HG03108 (cell line): ENCODE measurements around the gene FAF1.
"Not testable (repeated sequence)": the region's sequence is repeated elsewhere in the genome, so short reads cannot be mapped to it uniquely, and the experiment has no call there.

Experiments used
- ATAC-seq: cut with Tn5 transposase; IDR thresholded peaks from one replicate; pipeline ENCODE4 v1.9.1; 2021; ENCODE audit warnings: moderate library complexity; ENCODE audit not compliant: unreplicated experiment

FAF1 gene

DNA sequence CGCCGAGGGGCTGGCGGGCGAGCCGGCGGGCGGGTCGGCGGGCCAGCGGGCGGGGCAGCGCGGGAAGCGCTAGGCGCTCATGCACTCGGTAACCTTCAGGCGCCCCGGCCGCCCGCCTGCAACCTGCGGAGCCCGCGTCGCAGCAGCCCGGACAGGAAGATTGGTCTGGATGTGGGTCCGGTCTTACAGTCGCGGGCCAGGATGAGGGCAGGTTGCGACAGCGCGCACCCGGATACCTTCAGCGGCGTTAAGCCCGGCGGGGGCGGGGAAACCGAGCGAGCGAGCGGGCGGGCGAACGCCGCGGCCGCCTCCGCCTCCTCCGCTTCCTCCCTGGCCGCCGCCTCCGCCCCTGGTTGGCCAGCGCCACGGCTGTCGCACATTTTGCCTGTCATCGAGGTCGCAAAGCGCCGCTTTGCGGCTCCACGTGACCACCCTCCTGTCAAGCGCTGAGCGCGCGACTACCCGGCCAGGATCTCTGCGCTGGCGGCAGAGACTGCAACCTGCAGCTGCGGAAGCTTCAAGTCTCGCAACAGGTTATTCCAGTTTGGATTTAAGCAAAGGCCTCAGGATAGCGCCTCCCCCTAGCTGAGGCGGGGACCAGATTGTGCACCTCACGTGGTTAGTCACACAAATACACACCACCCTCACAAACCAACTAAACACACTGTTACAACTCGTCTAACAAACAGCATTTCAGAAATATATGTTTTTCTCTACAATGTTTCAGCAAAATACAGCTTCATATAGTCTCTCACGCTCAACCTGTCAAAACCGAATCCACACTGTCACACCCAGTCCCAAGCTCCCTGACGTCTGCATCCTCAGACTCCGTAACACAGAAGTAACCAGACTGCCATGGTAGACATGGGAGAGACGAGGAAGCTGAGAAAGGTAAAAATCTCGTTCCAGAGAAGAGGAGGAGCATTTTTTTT is at the start of gene FAF1:
Gene FAF1 (minus strand): TSS at position 355 of the 932 bp plus-strand sequence. CDS start 456 bp downstream, outside the sequence.
- ATAC-seq, result peak; percentile 87

GRCh38 chr1:51009381-51009780 is 49.3 kb upstream of the FAF1 start:
- ATAC-seq, result no peak

DNA sequence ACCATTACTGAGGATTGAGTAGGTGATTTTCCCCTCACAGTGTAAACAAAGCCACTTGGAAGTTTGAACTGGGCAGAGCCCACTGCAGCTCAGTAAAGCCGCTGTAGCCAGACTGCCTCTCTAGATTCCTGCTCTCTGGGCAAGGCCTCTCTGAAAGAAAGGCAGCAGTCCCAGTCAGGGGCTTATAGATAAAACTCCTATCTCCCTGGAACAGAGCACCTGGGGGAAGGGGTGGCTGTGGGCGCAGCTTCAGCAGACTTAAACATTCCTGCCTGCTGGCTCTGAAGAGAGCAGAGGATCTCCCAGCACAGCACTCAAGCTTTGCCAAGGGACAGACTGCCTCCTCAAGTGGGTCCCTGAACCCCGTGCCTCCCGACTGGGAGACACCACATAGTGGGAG is 45.5 kb upstream of the FAF1 start:
- not testable (repeated sequence) for ATAC-seq

DNA sequence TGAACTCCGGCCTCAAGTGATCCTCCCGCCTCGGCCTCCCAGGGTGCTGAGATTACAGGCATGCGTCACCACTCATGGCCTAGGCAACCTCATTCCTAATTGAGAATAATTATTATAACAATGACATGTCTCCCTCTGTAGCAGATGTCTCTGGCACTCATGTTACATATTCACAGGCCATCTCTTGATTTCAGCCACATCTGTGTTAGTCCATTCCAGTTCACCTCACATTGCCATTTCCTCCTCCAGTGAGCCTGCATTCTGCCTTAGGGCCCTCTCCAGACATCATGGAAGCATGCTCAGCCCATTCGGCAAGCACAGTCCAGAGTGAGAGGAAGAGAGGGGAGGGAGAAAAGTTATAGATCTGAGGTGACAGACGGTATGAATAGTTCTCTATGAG is 42.4 kb upstream of the FAF1 start:
- no peak for ATAC-seq

DNA sequence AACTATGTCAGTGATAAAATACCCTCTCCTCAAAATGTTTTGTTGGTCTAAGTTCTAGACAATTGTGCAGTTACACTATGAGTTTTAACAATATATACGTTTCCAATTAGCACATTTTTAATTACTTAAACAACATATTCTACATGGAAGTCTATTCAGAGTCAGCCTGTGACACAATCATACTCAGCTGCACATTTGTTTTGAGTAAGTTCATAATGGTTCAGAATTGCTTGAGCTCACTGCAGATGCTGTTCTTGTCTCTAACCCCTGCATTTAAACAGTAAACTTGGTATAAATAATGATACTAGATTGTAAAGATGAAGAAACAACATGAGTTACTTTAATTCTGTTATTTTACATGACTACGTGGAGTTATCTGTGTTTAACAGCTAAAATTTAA is 40.6 kb upstream of the FAF1 start:
- ATAC-seq, result no peak

DNA sequence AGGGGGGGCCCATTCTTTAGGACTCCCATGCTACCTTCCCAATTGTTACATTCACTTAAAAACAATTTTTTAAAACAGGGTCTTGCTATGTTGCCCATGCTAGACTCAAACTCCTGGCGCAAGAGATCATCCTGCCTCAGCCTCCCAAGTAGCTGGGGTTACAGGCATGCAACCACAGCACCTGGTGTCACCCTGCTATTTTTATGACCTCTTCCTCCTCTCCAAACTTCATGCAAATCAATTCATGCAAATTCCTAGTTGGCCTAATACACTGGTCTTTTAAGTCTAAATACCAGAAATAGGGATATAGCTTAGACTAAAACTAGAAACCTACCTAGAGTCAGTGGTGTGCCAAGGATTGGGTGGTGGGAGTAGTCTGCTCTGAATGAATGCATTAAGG is 40.1 kb upstream of the FAF1 start:
- ATAC-seq, result no peak

GRCh38 chr1:50999375-50999774 is 39.3 kb upstream of the FAF1 start:
- not testable (repeated sequence) for ATAC-seq

DNA sequence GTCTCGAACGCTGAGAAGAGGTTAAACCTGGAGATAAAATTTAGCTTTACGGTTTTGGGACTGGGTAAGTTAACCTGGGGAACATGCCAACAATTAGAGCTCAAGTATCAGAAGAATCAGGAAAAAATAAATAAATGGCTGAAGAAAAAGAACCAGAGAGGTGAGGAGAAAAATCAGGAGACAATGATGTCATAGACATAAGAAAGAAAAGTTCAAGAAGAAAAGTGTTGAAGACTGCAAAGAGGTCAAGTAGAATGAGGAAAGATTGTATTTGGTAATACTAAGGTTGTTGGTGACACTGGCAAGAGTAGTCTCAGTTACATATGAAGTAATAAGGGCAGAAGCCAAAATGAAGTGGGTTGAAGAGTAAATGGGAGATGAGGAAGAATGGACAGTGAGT is 36.0 kb upstream of the FAF1 start:
- ATAC-seq, result no peak

- no peak for ATAC-seq
These were observed 35.6 kb upstream of the FAF1 start for GRCh38 chr1:50995651-50996050.

DNA sequence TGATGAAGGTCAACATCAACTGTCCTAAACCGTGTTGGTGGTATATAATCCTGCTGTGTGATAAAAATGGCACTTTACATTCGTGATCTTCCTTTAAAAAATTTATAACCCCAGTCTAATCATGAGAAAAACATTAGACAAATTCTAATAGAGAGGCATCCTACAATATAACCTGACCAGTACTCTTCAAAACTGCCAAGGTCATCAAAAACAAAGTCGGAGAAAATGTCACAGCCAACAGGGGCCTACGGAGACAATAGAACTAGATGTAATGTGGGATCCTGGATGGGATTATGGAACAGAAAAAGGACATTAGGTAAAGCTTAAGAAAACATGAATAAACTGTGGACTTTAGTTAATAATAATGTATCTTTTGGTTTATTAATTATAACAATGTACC is 34.9 kb upstream of the FAF1 start:
- no peak for ATAC-seq

DNA sequence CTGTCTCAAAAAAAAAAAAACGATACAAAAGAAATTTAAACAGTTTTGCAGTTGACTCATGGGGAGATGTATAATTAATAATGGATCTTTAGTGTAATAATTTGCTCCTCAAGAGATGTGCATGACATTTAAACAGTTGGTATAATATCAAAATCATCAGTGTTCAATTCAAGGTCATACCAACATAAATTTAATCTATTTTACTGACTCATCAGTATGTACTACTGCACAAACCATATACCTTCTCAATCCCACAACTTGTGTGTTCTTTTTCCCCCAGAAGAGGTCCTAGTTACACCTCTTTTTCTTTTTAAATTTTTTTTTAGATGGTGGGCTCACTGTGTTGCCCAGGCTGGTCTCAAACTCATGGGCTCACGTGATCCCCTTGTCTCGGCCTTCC is 33.6 kb upstream of the FAF1 start:
- ATAC-seq, result no peak

DNA sequence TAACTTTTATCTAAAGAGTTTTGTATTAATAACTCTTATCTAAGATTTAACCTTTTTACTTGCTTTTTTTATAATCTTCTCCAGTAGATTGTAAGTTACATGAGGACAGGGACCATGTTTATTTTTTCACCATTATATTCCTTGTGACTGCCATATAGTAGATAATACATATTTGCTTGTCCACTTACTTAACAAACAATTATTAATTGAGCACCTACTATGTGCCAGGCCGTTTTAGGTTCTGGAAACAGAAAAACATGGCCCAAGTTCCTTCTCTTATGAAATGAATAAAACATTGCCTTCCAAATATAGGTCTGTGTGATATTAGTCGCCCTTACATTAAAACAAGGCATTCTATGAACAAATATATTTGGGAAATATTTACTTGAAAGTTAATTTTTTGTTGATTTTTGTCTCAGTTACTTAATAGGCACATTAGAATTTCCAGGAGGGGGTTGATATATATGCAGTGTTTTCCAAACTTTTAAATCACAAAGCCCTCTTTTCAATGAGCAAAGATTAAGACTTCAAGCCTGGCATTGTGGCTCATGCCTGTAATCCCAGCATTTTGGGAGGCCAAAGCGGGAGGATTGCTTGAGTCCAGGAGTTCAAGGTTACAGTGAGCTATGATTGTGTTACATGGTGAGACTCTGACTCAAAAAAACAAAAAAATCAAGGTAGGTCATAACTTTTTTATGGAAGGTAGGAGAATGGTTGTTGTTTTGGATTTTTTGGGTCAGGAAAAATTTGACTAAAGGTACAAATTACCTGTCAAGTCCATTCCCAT is 32.7 kb upstream of the FAF1 start:
- no peak for ATAC-seq

DNA sequence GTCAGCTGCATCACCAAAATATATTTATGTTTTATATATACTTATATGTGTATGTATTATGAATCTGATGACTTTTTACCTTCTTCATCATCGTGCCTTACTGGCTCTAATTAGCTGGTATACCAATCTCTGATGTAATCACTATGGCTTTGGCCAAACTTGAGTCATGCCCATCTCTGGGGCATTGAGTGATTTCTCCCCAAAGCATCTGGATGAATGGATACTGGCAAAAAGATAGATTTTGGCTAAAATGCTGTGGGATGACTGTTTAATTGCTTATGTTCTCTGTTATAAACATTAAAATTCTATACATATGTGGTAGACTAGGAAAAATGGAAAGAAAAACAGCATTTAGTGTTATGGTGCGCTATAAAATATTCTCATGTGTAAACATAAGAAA is 29.6 kb upstream of the FAF1 start:
- no peak for ATAC-seq

- no peak for ATAC-seq
These were observed 26.6 kb upstream of the FAF1 start for GRCh38 chr1:50986653-50987052.

- no peak for ATAC-seq
These were observed 25.0 kb upstream of the FAF1 start for GRCh38 chr1:50985094-50985493.

- ATAC-seq, result no peak
These were observed 23.2 kb upstream of the FAF1 start for GRCh38 chr1:50983219-50983802.

DNA sequence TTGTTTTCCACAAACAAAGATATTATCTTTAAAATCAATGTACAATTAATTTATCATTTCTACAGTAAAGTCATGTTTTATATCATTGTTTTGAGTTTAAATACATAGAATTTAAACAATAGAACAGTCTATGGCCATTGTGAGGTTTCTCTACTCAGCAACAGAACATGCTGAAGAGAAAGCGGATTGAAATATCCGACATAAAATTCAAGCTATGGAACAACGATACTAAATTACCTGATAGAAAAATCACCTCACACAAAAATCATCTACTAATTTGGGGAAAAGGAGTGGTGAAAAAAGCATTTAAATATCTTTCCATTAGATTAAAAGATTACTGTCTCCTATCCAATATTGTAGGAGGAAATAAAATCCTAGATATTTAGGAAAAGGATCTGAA is 22.5 kb upstream of the FAF1 start:
- ATAC-seq, result no peak

DNA sequence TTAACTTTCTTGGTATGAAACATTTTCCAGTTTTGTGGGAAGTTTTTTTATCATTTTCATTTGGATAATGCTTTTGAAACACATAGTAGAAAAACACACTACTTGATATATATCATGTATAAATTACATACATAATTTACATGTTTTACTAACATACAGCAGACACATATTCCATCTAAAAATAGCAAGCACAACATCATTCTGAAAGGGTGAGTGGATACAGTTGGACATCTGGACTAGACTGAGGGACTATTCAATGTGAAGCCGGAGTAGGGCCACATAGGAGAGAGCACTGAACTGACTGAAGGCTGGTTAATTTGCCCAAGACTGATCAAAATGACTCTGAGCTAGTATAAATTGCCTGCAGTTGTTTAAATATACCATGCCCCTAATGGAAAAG is 21.7 kb upstream of the FAF1 start:
- no peak for ATAC-seq

GRCh38 chr1:50980505-50980904 is 20.4 kb upstream of the FAF1 start:
- no peak for ATAC-seq

GRCh38 chr1:50979937-50980336 is 19.9 kb upstream of the FAF1 start:
- ATAC-seq, result no peak

GRCh38 chr1:50978852-50979781 is 19.1 kb upstream of the FAF1 start:
- no peak for ATAC-seq
